GM18511 (cell line): ENCODE measurements around the gene INPPL1.

ENCODE experiments used
- ATAC-seq: cut with Tn5 transposase; IDR thresholded peaks from one replicate; pipeline ENCODE4 v1.9.1; 2021; ENCODE audit warnings: mild to moderate bottlenecking, moderate library complexity; ENCODE audit not compliant: unreplicated experiment

Gene INPPL1

GRCh38 chr11:72230764-72231365, 6.3 kb downstream of the INPPL1 start:
- ATAC-seq, result no peak

- no peak for ATAC-seq
Observed at GRCh38 chr11:72231396-72232259, 7.1 kb downstream of the INPPL1 start.

GRCh38 chr11:72232260-72233055, 7.9 kb downstream of the INPPL1 start:
- ATAC-seq, result no peak

- ATAC-seq, result no peak
Observed at GRCh38 chr11:72233056-72233772, 8.6 kb downstream of the INPPL1 start.

- no peak for ATAC-seq
Observed at GRCh38 chr11:72233773-72234513, 9.4 kb downstream of the INPPL1 start.

GRCh38 chr11:72234514-72234830, 9.9 kb downstream of the INPPL1 start:
- ATAC-seq, result no peak

GRCh38 chr11:72234920-72235319, 10.4 kb downstream of the INPPL1 start:
- no peak for ATAC-seq

GRCh38 chr11:72235351-72236057, 10.9 kb downstream of the INPPL1 start:
- ATAC-seq, result no peak

- ATAC-seq, result no peak
Observed at GRCh38 chr11:72236083-72236697, 11.6 kb downstream of the INPPL1 start.

GRCh38 chr11:72236774-72237111, 12.2 kb downstream of the INPPL1 start:
- no peak for ATAC-seq

GRCh38 chr11:72237112-72237931, 12.8 kb downstream of the INPPL1 start:
- no peak for ATAC-seq

- no peak for ATAC-seq
Observed at GRCh38 chr11:72238040-72238450, 13.5 kb downstream of the INPPL1 start.

- ATAC-seq, result no peak
Observed at GRCh38 chr11:72238492-72239312, 14.1 kb downstream of the INPPL1 start.

- no peak for ATAC-seq
Observed at GRCh38 chr11:72239313-72239848, 14.8 kb downstream of the INPPL1 start.

GRCh38 chr11:72239849-72240460, 15.4 kb downstream of the INPPL1 start:
- no peak for ATAC-seq

GRCh38 chr11:72240461-72241290, 16.1 kb downstream of the INPPL1 start:
- no peak for ATAC-seq
